DMS53 treated with DMSO at 0.1 percent for 48 hours (cell line): ENCODE measurements around the gene CHRNB2.
A peak's percentile ranks its signal among the peaks of the same experiment; 100 is the strongest.

Experiments used
- DNase-seq: peaks from one replicate; lab custom pipeline; 2025; ENCODE audit not compliant: unreplicated experiment; lab: John Stamatoyannopoulos, UW

CHRNB2 gene

DNA sequence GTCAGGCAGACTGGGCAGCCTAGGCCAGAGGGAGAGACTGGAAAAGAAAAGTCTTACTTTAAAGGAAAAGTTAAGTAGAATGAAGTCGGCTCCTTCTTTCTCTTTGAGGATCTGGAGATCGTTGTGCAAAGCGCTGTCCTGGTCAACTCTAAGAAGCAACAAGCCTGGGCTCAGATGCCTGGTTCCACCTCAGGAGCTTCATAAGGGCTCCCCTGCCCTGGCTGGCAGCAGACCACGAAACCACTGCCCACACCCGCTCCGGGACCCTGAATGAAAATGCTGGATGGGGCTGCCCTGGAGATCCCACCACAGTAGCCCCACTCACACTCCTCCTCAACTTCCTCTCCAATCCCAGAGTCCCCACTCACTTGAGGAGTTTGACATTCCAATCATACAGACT lies 15.5 kb upstream of the CHRNB2 start:
- no peak for DNase-seq

DNA sequence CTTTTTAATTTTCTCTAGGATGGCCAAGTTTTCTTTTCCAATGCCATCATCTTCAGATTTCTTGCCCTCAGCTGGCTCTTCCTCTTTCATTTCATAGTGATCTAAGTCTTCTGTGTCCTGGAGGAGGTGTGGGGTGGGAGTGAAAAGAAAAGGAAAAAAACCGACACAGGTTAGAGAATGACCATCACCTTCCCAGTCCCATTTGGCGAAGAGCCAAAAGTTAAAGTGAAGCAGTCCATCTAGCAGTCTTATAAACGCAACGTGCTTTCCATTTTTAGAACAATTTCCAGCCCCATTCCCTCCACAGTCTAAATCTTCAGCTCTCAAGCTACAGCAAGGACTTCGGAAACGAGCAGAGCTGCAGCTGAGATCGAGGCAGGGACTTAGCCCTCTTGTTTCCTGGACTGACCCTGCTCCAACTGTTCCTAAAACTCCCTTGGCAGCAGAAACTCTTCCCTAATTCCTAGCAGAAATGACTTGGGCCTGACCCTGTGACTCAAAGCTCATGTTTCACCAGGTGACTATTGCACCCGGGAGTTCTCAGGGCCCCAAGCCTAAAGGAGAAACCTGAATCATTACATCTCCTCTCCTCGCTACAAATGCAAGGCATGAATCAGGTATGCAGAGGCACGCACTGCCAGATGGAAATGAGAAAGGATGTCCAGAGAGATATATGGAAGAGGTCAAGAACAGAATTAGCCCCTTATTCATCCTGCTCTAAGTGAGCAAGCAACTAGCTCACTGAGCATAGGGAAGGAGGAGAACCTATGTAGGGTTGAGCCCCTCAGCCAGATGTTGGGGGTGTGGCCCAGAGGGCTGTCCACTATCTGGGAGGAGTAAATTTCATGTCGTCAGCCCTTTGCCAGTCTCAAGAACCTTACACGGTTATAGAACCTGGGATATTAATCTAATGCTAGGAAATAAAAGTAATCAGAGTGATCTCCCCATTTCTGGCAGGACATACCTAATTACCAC lies 14.2 kb upstream of the CHRNB2 start:
- DNase-seq: no peak

DNA sequence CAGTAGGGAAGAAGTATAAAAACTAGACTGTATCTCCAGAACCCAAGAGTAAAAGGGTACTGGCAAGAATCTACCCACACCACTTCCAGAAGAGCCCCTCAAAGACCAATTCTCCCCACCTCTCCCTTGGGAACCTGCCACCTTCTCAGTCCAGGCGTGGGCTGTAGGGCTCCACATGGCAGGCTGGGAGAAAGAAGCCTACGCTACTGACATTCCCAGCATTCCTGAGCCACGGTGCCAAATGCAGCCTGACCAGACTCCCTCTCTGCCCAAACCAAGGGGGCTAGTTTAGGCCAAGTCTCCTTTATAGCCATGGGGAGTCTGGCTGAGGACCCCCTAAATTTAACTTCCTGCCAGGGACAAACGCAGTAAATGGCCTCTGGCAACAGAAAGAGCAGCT lies 11.2 kb upstream of the CHRNB2 start:
- no peak for DNase-seq

DNA sequence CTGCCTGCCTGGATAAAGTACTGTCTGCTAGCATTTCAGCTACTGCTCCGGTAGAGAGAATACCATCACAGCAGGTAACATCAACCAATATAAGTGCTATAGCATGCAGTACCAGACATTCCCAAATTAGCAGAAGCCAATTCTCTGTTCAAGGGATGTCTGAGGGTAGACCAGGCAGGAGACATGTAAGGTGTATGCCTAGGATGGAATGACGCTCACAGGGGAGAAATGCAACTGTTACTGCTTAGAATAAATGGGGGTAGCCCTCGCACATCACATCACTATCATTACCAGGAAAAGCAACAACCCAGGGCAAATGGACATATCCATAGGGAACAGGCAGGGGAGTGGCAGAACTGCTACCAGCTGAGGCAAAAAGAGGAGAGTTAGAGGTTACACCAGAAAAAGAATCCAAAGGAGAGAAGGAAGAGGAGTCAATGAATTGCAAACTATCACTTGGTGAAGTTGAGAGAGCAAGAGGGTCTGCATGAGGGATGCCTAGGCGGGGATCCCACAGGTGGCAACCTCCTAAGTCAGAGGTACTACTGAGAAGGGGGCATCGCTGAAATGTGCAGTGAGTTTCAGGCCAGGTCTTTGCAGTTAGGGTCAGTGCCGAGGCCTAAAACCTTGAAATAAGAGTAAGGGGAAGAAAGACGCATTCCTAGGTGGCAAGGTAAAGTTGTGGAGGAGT lies 10.2 kb upstream of the CHRNB2 start:
- no peak for DNase-seq

DNA sequence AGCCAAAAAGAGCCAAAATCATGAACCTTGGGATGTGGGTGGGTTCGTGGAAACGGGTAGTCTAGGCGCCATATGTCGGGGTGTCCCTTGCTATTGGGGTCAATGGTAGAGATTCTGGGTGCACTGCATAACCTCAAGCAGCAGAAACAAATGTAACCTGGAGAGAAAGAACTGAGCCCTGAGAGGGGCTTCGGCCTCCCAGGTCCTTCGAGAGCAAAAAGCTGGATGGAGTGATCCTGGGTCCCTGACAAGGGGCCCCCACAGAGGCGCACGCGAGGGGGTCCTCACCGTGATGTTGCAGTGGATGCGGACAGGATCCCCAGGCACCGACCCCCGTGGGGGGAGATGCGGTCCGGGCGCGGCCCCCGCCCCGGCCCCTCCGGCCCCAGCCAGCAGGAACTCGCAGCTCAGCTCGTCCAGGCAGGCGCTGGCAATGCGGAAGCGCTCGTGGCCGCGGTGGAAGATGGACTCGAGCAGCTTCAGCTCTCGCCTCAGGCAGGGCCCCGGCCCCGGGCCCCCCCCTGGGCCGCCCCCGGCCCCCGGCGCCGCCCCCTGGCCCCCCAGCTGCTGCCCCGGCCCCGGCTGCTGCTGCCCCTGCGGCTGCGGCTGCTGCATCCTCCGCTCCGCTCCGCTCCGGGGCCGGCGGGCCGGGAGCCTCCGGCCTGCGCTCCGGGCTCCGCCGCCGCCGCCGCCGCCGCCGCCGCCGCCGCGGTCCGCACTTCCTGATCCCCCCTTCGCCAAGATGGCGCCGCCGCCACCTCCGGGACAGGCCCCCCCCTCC lies 9.4 kb upstream of the CHRNB2 start, which contains the start of gene UBE2Q1:
UBE2Q1 (minus strand) TSS at position 724 of the 781 bp plus-strand sequence; CDS start at position 615, 109 bp downstream.
- no peak for DNase-seq

DNA sequence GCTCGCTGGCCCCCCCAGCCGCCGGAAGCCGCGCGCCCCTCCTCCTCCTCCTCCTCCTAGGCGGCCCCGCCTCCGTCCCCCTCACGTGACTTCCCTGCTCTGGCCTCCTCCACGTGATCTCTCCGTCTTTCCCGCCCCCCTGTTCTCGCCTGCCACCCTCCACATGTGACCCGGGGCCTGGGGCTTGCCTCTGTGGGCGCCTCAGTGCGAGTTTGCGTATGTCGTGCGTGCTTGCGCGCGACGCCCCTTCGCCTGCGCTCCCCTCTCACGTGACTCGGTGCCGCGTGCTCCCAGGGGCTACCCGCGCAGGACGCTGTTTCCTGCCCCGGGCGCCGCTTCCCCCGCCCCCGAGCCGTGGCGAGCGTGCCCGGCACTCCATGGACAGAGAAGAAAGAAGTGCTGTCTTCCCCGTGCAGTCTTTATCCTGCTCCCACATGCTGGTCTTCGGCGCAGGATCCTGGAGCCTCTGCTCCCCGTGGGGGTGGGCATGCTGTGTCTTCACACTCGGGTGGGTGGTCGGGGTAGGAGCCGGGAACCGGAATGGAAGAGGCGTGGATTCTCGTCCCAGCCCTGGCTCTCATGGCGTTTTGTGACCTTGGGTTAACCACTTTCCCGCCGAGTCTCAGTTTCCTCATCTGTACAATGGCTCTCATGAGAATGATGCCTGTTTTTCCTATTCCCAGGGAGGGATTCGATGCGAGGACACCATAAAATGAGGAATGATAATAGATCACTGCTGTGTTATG lies 8.7 kb upstream of the CHRNB2 start:
- DNase-seq: peak; percentile 97

DNA sequence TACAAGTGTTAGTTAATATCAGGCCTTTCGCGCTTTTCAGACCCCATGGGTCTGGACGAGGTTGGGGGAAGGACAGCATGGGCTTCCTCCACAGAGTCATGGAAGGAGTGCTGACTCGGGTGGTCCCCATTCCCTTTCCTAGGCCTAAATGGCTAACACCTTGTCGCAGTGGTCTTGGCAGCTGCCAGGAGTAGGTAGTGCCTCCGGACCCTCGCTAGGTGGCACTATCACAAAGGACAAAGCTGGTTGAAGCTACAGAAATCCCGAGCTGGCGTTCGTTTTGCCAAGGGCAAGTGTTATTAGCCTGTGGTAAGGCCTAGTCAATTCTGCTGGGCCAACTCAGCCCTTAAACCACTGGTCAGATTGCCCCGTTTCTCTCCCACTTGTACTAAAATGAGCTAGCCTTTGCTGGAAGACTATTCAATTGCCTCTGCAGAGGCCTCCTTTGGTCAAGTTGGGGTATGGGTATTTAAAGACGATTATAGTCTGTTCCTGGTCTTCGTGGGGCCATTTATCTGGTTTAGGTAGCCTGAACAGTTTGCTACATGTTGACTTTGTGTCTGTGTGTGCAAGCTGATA lies 8.0 kb upstream of the CHRNB2 start:
- peak; percentile 86 for DNase-seq

DNA sequence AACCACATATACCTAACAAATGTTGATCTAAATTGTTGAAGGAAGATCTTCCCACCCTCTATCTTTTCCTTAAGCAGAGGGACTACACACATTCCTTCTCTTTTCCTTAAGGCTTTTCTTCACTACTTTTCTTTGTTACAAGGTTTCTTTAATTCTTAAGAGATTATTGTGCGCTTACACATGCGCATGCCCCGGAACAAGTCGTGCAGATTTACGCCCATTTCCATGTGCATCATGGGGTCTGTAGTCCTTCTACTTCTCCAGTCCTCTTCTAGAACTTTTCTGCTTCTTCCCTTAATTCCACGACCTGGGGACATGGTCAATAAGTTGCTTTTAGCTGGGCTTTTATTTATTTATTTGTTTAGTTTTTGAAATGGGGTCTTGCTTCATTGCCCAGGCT lies 1.7 kb upstream of the CHRNB2 start:
- DNase-seq: no peak

DNA sequence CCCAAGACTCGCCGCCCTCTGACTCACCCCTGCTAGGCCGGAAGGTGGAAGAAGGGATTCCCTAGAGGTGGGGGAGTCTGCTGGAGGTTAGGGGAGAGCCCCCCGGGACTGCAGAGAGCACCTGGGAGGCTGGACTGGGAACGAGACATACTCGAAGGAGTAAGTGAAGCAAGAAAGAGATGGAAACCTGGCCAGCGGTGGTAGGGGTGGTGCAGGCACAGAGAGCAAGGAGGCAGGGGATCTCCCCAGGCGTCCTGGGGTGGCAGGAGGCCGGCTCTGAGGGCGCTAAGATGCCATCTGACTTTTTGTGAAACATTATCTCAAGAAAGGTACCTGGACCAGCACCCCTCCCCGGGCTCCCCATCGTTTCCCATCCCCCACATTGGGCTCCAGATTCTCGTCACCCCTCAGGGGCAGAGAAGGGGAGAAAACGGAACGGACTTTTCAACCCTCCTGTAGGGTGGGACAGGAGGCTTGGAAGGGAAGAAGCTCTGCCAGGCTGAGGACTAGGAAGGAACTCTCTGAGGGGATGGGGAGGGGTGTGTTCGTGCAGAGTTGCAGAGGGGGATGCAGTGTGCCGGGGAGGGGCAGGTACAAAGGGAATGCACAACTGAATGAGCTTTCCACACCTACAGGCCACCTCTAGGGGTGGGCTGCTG lies 708 bp downstream of the CHRNB2 start:
- DNase-seq: no peak

DNA sequence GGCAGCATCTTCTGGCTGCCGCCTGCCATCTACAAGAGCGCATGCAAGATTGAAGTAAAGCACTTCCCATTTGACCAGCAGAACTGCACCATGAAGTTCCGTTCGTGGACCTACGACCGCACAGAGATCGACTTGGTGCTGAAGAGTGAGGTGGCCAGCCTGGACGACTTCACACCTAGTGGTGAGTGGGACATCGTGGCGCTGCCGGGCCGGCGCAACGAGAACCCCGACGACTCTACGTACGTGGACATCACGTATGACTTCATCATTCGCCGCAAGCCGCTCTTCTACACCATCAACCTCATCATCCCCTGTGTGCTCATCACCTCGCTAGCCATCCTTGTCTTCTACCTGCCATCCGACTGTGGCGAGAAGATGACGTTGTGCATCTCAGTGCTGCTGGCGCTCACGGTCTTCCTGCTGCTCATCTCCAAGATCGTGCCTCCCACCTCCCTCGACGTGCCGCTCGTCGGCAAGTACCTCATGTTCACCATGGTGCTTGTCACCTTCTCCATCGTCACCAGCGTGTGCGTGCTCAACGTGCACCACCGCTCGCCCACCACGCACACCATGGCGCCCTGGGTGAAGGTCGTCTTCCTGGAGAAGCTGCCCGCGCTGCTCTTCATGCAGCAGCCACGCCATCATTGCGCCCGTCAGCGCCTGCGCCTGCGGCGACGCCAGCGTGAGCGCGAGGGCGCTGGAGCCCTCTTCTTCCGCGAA lies 3.8 kb downstream of the CHRNB2 start:
- no peak for DNase-seq

DNA sequence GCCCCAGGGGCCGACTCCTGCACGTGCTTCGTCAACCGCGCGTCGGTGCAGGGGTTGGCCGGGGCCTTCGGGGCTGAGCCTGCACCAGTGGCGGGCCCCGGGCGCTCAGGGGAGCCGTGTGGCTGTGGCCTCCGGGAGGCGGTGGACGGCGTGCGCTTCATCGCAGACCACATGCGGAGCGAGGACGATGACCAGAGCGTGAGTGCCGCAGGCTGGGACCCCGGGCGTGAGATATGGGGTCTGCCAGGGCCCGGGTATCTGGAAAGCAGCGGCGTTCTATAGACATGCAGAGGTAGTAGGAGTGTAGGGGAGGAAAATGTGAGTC lies 4.3 kb downstream of the CHRNB2 start:
- no peak for DNase-seq

DNA sequence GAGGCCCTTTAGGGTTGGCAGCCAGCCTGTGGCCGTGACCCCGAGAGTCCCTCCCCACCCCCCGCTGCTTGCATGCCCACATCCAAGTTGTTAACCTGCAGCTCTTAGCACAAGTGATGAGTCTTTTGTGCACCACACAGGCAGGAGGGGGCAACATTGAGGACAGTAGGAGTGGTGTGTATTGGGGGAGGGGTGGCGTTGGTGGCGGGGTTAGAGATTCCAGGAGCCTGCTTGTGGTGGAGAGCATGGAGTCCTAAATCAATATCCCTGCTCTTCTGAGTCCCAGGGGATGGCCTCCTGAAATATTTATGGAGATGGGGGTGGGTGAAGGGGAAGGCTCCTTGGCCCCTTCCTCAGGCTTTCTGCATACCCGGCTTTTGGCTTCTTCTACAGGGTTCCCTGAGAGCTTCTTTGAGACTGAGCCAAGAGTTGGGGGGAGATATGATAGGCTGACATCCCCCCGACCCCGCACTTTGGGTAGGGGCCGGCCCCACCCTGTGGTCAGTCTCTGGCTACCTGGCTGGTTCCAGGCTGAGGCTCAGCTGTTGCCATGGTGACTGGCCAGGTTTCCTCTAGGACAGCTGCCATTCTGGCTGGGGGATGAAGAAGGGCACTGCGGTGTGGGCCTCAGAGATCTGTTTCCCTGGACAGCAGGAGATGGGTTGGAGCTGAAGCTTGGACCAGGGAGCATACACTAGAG lies 5.0 kb downstream of the CHRNB2 start:
- no peak for DNase-seq

DNA sequence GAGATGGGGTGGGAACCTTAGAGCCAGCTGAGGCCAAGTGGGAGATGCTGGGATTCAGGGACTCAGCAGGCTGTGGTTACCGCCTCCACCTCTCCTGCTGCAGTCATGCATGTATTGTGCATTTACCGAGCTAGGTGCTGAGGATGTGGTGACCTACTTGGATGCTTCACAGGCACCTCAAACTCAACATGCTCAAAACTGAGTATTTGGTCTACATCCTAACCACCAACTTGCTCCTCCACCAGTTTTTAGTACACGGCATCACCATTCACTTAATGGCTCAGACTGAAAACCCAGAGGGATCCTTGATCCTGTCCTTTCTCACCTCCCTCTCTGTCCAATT lies 5.6 kb downstream of the CHRNB2 start:
- DNase-seq: no peak

DNA sequence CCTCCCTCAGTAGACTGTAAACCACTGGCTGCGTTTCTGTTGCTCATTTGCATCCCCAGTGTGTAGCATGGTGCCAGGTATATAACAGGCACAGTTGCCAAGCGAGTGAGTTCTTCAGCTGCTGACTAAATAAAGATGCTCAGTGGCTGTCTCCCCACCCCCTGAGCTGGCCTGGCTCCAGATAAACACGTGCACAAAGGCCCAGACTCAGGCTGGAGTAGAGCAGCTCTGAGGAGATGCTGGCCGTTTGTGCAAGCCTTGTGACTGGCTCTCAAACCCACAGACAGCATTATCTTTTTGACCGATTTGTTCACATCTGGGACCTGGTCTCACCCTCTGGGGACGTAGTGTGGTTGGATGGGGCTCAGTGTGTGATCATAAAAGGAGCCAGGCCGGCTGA lies 7.1 kb downstream of the CHRNB2 start:
- DNase-seq: peak; percentile 7

DNA sequence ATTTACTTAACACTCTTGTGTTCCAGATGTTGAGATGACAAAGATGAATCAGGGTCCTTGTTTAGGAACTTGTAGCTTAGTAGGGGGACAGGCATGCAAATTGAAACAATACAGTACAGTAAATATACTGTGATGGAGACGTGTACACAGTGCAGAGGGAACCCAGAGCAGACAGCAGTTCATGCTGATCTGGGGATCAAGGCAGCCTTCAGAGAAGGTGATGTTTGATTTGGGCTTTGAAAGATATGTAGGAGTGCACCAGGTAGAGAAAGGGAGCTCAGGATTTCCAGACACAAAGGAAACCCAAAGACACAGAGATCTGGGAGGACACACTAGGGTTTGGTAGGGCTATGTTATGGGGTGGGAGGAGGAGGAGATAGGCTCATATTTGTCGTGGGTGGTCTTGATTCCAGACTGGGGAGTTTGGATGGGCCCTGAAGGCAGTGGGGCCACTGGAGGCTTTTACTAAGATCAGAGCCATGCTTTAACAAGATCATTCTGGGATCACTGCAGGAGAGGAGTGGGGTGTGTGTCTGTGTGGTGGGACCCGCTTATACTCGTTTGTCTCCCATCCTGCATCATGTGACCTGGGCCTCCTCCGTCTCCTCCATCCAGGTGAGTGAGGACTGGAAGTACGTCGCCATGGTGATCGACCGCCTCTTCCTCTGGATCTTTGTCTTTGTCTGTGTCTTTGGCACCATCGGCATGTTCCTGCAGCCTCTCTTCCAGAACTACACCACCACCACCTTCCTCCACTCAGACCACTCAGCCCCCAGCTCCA lies 7.8 kb downstream of the CHRNB2 start:
- no peak for DNase-seq

DNA sequence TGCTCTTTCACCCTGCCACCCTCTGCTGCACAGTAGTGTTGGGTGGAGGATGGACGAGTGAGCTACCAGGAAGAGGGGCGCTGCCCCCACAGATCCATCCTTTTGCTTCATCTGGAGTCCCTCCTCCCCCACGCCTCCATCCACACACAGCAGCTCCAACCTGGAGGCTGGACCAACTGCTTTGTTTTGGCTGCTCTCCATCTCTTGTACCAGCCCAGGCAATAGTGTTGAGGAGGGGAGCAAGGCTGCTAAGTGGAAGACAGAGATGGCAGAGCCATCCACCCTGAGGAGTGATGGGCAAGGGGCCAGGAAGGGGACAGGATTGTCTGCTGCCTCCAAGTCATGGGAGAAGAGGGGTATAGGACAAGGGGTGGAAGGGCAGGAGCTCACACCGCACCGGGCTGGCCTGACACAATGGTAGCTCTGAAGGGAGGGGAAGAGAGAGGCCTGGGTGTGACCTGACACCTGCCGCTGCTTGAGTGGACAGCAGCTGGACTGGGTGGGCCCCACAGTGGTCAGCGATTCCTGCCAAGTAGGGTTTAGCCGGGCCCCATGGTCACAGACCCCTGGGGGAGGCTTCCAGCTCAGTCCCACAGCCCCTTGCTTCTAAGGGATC lies 8.5 kb downstream of the CHRNB2 start:
- no peak for DNase-seq

DNA sequence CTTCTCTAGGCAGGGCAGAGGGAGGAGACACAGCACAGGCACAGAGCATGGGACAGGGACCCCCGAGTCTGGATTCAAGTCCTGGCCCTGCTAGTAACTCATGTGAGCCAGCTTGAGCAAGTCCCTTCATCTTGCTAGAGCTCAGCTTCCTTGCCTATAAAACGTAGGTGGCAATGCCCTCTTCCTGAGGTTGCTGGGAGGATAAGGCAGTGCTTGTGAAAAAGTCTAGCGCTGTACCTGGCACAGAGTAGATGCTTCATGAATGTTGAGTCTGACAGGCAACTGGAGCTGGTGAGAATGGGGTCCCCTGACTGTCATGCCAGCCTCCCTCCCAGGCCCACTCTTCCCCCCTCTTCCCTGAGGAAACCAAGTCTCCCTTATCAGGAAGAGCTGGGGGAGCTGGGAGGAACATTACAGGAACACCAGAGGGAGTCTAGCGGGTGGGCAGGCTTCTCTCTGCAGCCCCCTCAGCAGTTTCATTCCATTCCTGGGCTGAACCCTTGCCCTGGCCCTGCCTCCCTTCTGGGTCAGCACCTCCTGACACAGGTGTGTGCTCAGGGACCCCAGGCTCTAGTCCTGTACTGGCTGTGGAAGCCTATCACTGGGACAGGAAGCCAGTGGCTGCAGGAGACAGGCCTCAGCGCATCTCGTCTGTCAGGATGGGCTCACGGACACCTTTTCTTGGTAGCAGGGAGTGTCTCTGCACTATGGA lies 9.9 kb downstream of the CHRNB2 start:
- no peak for DNase-seq
